GM18870 (cell line): Measurements from ENCODE around the gene HLA-DMA.

Experiments used
- ATAC-seq: cut with Tn5 transposase; IDR thresholded peaks from one replicate; pipeline ENCODE4 v1.9.1; 2021; ENCODE audit warnings: moderate library complexity; ENCODE audit not compliant: unreplicated experiment

Gene HLA-DMA

GRCh38 chr6:32933661-32934085 lies 19.2 kb downstream of the HLA-DMA start:
- ATAC-seq, result no peak

GRCh38 chr6:32932132-32932868 lies 20.6 kb downstream of the HLA-DMA start:
- no peak for ATAC-seq

- no peak for ATAC-seq
Observed at GRCh38 chr6:32931211-32931610, 21.7 kb downstream of the HLA-DMA start.

- ATAC-seq, result no peak
Observed at GRCh38 chr6:32922083-32922482, 30.8 kb downstream of the HLA-DMA start.

GRCh38 chr6:32920715-32921114 lies 32.2 kb downstream of the HLA-DMA start:
- no peak for ATAC-seq

GRCh38 chr6:32912951-32913350 lies 39.9 kb downstream of the HLA-DMA start:
- ATAC-seq, result no peak

- no peak for ATAC-seq
Observed at GRCh38 chr6:32908897-32909296, 44.0 kb downstream of the HLA-DMA start.

- no peak for ATAC-seq
Observed at GRCh38 chr6:32906539-32906938, 46.4 kb downstream of the HLA-DMA start.

GRCh38 chr6:32905078-32905477 lies 47.8 kb downstream of the HLA-DMA start:
- no peak for ATAC-seq

- no peak for ATAC-seq
Observed at GRCh38 chr6:32903952-32904351, 48.9 kb downstream of the HLA-DMA start.
